ENCODE results near the gene PLA2G12B. TPM values are rescaled to one million over a fixed set of nuclear protein-coding genes. Genes with fewer than 3 reads are reported as not detected.
"Not testable (repeated sequence)": the region's sequence is repeated elsewhere in the genome, so short reads cannot be mapped to it uniquely, and the experiment has no call there.

PLA2G12B gene
- total RNA-seq: not detected

GRCh38 chr10:72954596-72955554 lies at the start of gene PLA2G12B:
PLA2G12B (minus strand) TSS chr10:72954806; CDS start chr10:72954685, 121 bp downstream.
- Histone ChIP-seq H3K27ac (no peak within 1 kb of the TSS), H3K9me3 (no peaks in the 10 kb centered on the region), H3K36me3 (no peaks in the 10 kb centered on the region), H3K4me1 (no peaks in the 10 kb centered on the region), H3K27me3 (no peaks in the 10 kb centered on the region), H3K4me3 (no peak within 1 kb of the TSS)
- intact Hi-C loops (cut with DNase I; ENCODE audit: low total_unique reads): no loop called here
- TF ChIP-seq CTCF (IDR thresholded peaks at IDR 0.05) (no peak), POLR2A (IDR thresholded peaks at IDR 0.05) (no peak)
- no peak for DNase-seq

GRCh38 chr10:73003822-73004221 lies 49.2 kb upstream of the PLA2G12B start:
- intact Hi-C loops (cut with DNase I; ENCODE audit: low total_unique reads): no loop called here
- no peak overlapping the region for H3K27ac ChIP-seq
- no peaks in the 10 kb centered on the region for H3K27me3 ChIP-seq
- H3K9me3 ChIP-seq: no peaks in the 10 kb centered on the region
- H3K36me3 ChIP-seq: no peaks in the 10 kb centered on the region
- no peak for DNase-seq
- H3K4me1 ChIP-seq: no peaks in the 10 kb centered on the region
- no peak overlapping the region for H3K4me3 ChIP-seq
- no peak for TF ChIP-seq POLR2A (IDR thresholded peaks at IDR 0.05)
- TF ChIP-seq CTCF (IDR thresholded peaks at IDR 0.05): no peak

- H3K27me3 ChIP-seq: no peaks in the 10 kb centered on the region
- no peak overlapping the region for H3K27ac ChIP-seq
- no peak overlapping the region for H3K4me3 ChIP-seq
- H3K36me3 ChIP-seq: no peaks in the 10 kb centered on the region
- intact Hi-C loops (cut with DNase I; ENCODE audit: low total_unique reads): no loop called here
- TF ChIP-seq POLR2A (IDR thresholded peaks at IDR 0.05) (no peak), CTCF (IDR thresholded peaks at IDR 0.05) (no peak)
- no peaks in the 10 kb centered on the region for H3K9me3 ChIP-seq
- no peaks in the 10 kb centered on the region for H3K4me1 ChIP-seq
- DNase-seq: no peak
These were observed 46.4 kb upstream of the PLA2G12B start for GRCh38 chr10:73000973-73001372.

- TF ChIP-seq POLR2A (IDR thresholded peaks at IDR 0.05) (no peak), CTCF (IDR thresholded peaks at IDR 0.05) (no peak)
- Histone ChIP-seq H3K9me3 (no peaks in the 10 kb centered on the region), H3K4me3 (no peak overlapping the region), H3K36me3 (no peaks in the 10 kb centered on the region), H3K27me3 (no peaks in the 10 kb centered on the region), H3K27ac (no peak overlapping the region), H3K4me1 (no peaks in the 10 kb centered on the region)
- DNase-seq: no peak
- intact Hi-C loops (cut with DNase I; ENCODE audit: low total_unique reads): no loop called here
These were observed 42.5 kb upstream of the PLA2G12B start for GRCh38 chr10:72997099-72997498.

GRCh38 chr10:72995459-72995858 lies 40.9 kb upstream of the PLA2G12B start:
- intact Hi-C loops (cut with DNase I; ENCODE audit: low total_unique reads); H3K27me3 ChIP-seq; H3K4me3 ChIP-seq; DNase-seq; H3K9me3 ChIP-seq; H3K4me1 ChIP-seq; H3K36me3 ChIP-seq; H3K27ac ChIP-seq: not testable (repeated sequence)

- H3K27me3 ChIP-seq; intact Hi-C loops (cut with DNase I; ENCODE audit: low total_unique reads); DNase-seq; H3K9me3 ChIP-seq; H3K4me1 ChIP-seq; H3K36me3 ChIP-seq; H3K27ac ChIP-seq; H3K4me3 ChIP-seq: not testable (repeated sequence)
These were observed 35.2 kb upstream of the PLA2G12B start for GRCh38 chr10:72989771-72990170.

- DNase-seq; H3K27ac ChIP-seq; intact Hi-C loops (cut with DNase I; ENCODE audit: low total_unique reads): not testable (repeated sequence)
These were observed 30.0 kb upstream of the PLA2G12B start for GRCh38 chr10:72984618-72985017.

More at GRCh38 chr10:72984618-72985017, 30.0 kb upstream of the PLA2G12B start:
- H3K4me3 ChIP-seq, H3K4me1 ChIP-seq, H3K9me3 ChIP-seq, H3K36me3 ChIP-seq, H3K27me3 ChIP-seq: not testable (repeated sequence)
